GM12801 (cell line): ENCODE results near the gene WNK2.

Experiments used
- CTCF ChIP-seq: IDR thresholded peaks from one replicate; pipeline ENCODE4 v1.5.1; 2011; ENCODE audit warnings: control low read depth; ENCODE audit not compliant: insufficient read length; ENCODE audit errors: extremely low read depth

Gene WNK2

GRCh38 chr9:93243112-93243511 lies 59.2 kb downstream of the WNK2 start:
- TF ChIP-seq CTCF, result no peak

GRCh38 chr9:93244101-93244500 lies 60.2 kb downstream of the WNK2 start:
- no peak for TF ChIP-seq CTCF

GRCh38 chr9:93244510-93245436 lies 60.8 kb downstream of the WNK2 start:
- TF ChIP-seq CTCF, result no peak

- TF ChIP-seq CTCF, result no peak
Measured at GRCh38 chr9:93245437-93245970, 61.6 kb downstream of the WNK2 start.

GRCh38 chr9:93246111-93246510 lies 62.2 kb downstream of the WNK2 start:
- no peak for TF ChIP-seq CTCF

- no peak for TF ChIP-seq CTCF
Measured at GRCh38 chr9:93246526-93246925, 62.6 kb downstream of the WNK2 start.

GRCh38 chr9:93247099-93247865 lies 63.3 kb downstream of the WNK2 start:
- no peak for TF ChIP-seq CTCF
